ENCODE measurements around the gene KIF3C.

The KIF3C gene

GRCh38 chr2:25993049-25993448 lies 10.8 kb upstream of the KIF3C start:
- TF ChIP-seq POLR2AphosphoS5 (IDR thresholded peaks at IDR 0.05; ENCODE audit: low read depth, low read length) (no peak), TAF1 (IDR thresholded peaks at IDR 0.05; ENCODE audit: borderline replicate concordance, insufficient read depth, low read length) (no peak), REST (IDR thresholded peaks at IDR 0.05; ENCODE audit: insufficient read depth in 1 of 2, low read depth in 2 of 2, low read length in 2 of 2) (no peak), FOXP2 (optimal IDR thresholded peaks at IDR 0.05; ENCODE audit: borderline replicate concordance, extremely low read depth, extremely low read length, insufficient read depth) (no peak), SIN3A (IDR thresholded peaks at IDR 0.05; ENCODE audit: borderline replicate concordance, insufficient read depth, low read length) (no peak)

GRCh38 chr2:25992556-25992955 lies 10.3 kb upstream of the KIF3C start:
- TF ChIP-seq SIN3A (IDR thresholded peaks at IDR 0.05; ENCODE audit: borderline replicate concordance, insufficient read depth, low read length) (no peak), TAF1 (IDR thresholded peaks at IDR 0.05; ENCODE audit: borderline replicate concordance, insufficient read depth, low read length) (no peak)

GRCh38 chr2:25991965-25992364 lies 9.7 kb upstream of the KIF3C start:
- no peak for TF ChIP-seq FOXP2 (optimal IDR thresholded peaks at IDR 0.05; ENCODE audit: borderline replicate concordance, extremely low read depth, extremely low read length, insufficient read depth)
- TF ChIP-seq SIN3A (IDR thresholded peaks at IDR 0.05; ENCODE audit: borderline replicate concordance, insufficient read depth, low read length): no peak
- TF ChIP-seq TAF1 (IDR thresholded peaks at IDR 0.05; ENCODE audit: borderline replicate concordance, insufficient read depth, low read length): no peak
- no peak for TF ChIP-seq REST (IDR thresholded peaks at IDR 0.05; ENCODE audit: insufficient read depth in 1 of 2, low read depth in 2 of 2, low read length in 2 of 2)
- TF ChIP-seq POLR2AphosphoS5 (IDR thresholded peaks at IDR 0.05; ENCODE audit: low read depth, low read length): no peak

- TF ChIP-seq FOXP2 (optimal IDR thresholded peaks at IDR 0.05; ENCODE audit: borderline replicate concordance, extremely low read depth, extremely low read length, insufficient read depth) (no peak), TAF1 (IDR thresholded peaks at IDR 0.05; ENCODE audit: borderline replicate concordance, insufficient read depth, low read length) (no peak), REST (IDR thresholded peaks at IDR 0.05; ENCODE audit: insufficient read depth in 1 of 2, low read depth in 2 of 2, low read length in 2 of 2) (no peak), POLR2AphosphoS5 (IDR thresholded peaks at IDR 0.05; ENCODE audit: low read depth, low read length) (no peak), SIN3A (IDR thresholded peaks at IDR 0.05; ENCODE audit: borderline replicate concordance, insufficient read depth, low read length) (no peak)
These were observed 6.9 kb upstream of the KIF3C start for GRCh38 chr2:25989154-25989553.

GRCh38 chr2:25988134-25988533 lies 5.8 kb upstream of the KIF3C start:
- TF ChIP-seq FOXP2 (optimal IDR thresholded peaks at IDR 0.05; ENCODE audit: borderline replicate concordance, extremely low read depth, extremely low read length, insufficient read depth) (no peak), SIN3A (IDR thresholded peaks at IDR 0.05; ENCODE audit: borderline replicate concordance, insufficient read depth, low read length) (no peak), POLR2AphosphoS5 (IDR thresholded peaks at IDR 0.05; ENCODE audit: low read depth, low read length) (no peak), TAF1 (IDR thresholded peaks at IDR 0.05; ENCODE audit: borderline replicate concordance, insufficient read depth, low read length) (no peak), REST (IDR thresholded peaks at IDR 0.05; ENCODE audit: insufficient read depth in 1 of 2, low read depth in 2 of 2, low read length in 2 of 2) (no peak)

Data from PFSK-1 (cell line).